ENCODE measurements around the gene LRRFIP1.

DNA sequence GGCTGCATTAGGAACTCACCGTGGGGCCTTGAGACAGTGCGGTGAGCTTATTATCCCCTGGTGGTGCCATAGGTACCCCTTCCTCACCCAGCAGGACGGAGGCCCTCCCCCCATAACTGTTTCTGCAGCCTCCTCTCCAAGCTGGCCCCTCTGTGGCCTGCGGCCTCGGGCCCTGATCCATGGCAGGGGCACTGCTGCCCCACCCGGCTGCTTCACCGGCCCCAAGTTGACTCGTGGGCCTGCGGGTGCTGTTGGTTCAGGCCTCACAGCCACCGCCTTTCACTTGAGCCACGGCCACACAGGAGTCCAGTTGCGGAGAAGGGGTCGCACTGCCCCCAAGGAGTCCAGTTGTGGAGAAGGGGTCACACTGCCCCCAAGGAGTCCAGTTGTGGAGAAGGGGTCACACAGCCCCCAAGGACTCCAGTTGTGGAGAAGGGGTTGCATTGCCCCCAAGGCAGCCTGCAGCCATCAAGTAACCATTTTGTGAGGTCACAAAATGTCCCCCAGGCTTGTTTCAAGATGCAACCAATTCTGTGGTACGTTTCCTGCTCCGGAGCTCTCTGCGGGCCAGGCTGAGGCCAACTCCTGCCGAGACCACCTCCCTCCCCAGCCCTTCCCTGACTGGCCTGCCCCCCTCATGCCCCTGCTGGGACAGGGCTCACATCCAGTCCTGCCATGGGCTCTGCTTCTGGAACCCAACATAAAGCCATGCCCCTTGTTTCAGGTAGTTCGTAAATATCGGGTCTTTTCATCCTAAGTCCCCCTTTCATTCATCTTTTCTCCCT, 4.6 kb downstream of the LRRFIP1 start:
- TF ChIP-seq POLR2A (IDR thresholded peaks at IDR 0.05) = no peak
- TF ChIP-seq, protein P1, sequence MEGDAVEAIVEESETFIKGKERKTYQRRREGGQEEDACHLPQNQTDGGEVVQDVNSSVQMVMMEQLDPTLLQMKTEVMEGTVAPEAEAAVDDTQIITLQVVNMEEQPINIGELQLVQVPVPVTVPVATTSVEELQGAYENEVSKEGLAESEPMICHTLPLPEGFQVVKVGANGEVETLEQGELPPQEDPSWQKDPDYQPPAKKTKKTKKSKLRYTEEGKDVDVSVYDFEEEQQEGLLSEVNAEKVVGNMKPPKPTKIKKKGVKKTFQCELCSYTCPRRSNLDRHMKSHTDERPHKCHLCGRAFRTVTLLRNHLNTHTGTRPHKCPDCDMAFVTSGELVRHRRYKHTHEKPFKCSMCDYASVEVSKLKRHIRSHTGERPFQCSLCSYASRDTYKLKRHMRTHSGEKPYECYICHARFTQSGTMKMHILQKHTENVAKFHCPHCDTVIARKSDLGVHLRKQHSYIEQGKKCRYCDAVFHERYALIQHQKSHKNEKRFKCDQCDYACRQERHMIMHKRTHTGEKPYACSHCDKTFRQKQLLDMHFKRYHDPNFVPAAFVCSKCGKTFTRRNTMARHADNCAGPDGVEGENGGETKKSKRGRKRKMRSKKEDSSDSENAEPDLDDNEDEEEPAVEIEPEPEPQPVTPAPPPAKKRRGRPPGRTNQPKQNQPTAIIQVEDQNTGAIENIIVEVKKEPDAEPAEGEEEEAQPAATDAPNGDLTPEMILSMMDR (IDR thresholded peaks at IDR 0.05) = no peak
- TF ChIP-seq POLR2AphosphoS5 (IDR thresholded peaks at IDR 0.05) = no peak
